ENCODE measurements around the gene SLX9. TPM values are rescaled to one million over a fixed set of nuclear protein-coding genes. Genes with fewer than 3 reads are reported as not detected.

SLX9 gene
- total RNA-seq, 6 experiments from 2014 or later: 27.7 to 34.7 (median 31.5) TPM

GRCh38 chr21:44954281-44954771 lies 14.5 kb downstream of the SLX9 start:
- H3K9me3 Mint-ChIP-seq: no peaks in the 10 kb centered on the region
- TF ChIP-seq CTCF (IDR thresholded peaks at IDR 0.05): no peak
- no peak overlapping the region for H3K4me3 Mint-ChIP-seq
- DNase-seq: no peak
- peaks cover 11% of the 10 kb centered on the region; the same call in 1 of the 2 replicates for H3K36me3 Mint-ChIP-seq (ENCODE audit: low read depth)
- no peak overlapping the region for H3K27ac Mint-ChIP-seq
- peaks cover 4% of the 10 kb centered on the region; the same call in 1 of the 2 replicates for H3K4me1 Mint-ChIP-seq (ENCODE audit: low read depth)
- no peaks in the 10 kb centered on the region; the same call in 1 of the 2 replicates for H3K27me3 Mint-ChIP-seq (ENCODE audit: insufficient read depth)

DNA sequence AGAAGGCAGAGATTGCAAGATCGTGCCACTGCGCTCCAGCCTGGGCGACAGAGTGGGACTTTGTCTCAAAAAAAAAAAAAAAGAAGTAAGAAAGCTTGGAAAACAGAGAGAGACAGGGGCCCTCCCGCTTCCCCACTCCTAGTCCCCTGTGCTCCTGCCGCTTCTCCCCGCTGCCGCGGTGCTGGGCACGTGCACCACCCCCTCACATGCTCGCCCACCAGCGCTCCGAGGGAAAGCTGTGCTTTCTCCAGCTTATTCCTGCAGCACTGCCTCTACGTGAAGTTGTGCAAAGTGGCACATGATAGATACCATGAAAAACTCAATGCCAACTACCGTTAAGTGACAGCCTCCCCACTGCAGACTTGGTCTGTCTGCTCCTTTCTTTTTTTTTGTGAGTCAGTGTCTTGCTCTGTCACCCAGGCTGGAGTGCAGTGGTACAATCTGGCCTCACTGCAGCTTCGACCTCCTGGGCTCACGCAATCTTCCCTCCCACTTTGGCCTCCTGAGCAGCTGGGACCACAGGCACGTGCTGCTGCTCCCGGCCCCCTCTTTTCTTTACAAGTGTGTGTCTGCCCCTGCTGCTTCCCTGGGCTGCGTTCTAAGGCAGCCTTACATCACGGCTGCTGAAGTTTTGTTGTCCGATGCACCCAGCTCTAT lies 15.4 kb downstream of the SLX9 start:
- peaks cover 4% of the 10 kb centered on the region; the same call in 1 of the 2 replicates for H3K4me1 Mint-ChIP-seq (ENCODE audit: low read depth)
- H3K36me3 Mint-ChIP-seq (ENCODE audit: low read depth): peaks cover 12% of the 10 kb centered on the region; the same call in 1 of the 2 replicates
- no peak for TF ChIP-seq CTCF (IDR thresholded peaks at IDR 0.05)
- no peaks in the 10 kb centered on the region; the same call in 1 of the 2 replicates for H3K27me3 Mint-ChIP-seq (ENCODE audit: insufficient read depth)
- H3K9me3 Mint-ChIP-seq: no peaks in the 10 kb centered on the region
- DNase-seq: no peak
- H3K27ac Mint-ChIP-seq: no peak overlapping the region
- H3K4me3 Mint-ChIP-seq: no peak overlapping the region

DNA sequence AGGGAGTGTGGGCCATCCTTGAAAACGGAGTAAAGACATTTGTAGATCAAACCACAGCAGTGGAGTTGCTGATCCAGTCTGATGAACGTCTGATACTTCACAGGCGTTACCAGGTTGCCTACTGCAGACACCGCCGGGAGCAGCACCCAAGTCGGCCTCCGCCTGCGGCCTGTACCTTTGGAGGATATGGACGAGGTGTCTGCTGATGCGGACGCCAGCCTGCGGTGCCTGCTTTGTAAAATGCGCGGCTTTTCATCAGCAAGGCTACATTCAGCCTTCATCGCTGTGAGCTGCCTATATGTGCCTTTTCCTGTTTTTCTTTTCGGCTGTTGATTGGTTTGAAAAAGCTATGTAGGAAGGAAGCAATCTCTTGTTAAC lies 16.0 kb downstream of the SLX9 start:
- Mint-ChIP-seq H3K27ac (no peak overlapping the region), H3K9me3 (no peaks in the 10 kb centered on the region), H3K4me3 (no peak overlapping the region), H3K36me3 (ENCODE audit: low read depth) (peaks cover 17% of the 10 kb centered on the region; the same call in 1 of the 2 replicates), H3K4me1 (ENCODE audit: low read depth) (peaks cover 4% of the 10 kb centered on the region; the same call in 1 of the 2 replicates), H3K27me3 (ENCODE audit: insufficient read depth) (no peaks in the 10 kb centered on the region; the same call in 1 of the 2 replicates)
- no peak for DNase-seq
- no peak for TF ChIP-seq CTCF (IDR thresholded peaks at IDR 0.05)

DNA sequence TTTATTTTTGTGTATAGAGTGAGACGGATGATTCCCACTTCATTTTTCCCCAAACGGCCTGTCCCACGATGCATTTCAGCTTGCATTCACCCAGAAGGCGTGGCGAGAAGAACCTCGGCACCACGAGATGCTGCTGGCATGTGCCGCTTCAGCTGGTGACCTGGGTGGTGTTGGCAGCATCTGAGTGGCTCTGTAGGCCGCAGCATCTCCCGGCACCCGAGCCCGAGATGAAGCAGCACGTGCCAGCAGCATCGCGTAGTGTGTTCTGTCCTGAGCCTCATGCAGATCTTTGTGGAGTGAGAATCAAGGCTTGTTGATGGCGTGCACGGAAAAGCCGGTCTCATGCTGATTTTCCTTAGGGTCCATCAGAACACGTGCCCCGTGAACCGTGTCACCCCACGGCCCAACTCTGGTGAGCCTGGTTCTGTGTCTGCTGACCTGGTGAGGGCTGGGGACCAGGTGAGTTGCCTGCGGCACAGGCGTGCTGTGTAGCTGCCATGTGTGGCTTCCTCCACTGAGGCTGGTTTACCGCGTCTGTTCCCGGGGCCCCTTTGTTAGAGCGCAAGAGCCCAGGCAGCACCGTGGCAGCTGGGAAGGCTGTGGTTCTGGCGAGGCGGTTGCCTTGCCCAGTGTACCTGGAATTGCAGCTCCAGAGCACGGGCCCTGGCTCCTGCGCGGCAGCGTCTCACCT lies 16.7 kb downstream of the SLX9 start:
- H3K4me1 Mint-ChIP-seq (ENCODE audit: low read depth): peaks cover 11% of the 10 kb centered on the region
- no peaks in the 10 kb centered on the region; the same call in 1 of the 2 replicates for H3K27me3 Mint-ChIP-seq (ENCODE audit: insufficient read depth)
- H3K27ac Mint-ChIP-seq: no peak overlapping the region
- peaks cover 21% of the 10 kb centered on the region; the same call in 1 of the 2 replicates for H3K36me3 Mint-ChIP-seq (ENCODE audit: low read depth)
- no peak overlapping the region for H3K4me3 Mint-ChIP-seq
- DNase-seq: no peak
- H3K9me3 Mint-ChIP-seq: no peaks in the 10 kb centered on the region
- TF ChIP-seq CTCF (IDR thresholded peaks at IDR 0.05): no peak

- TF ChIP-seq CTCF (IDR thresholded peaks at IDR 0.05): no peak
- Mint-ChIP-seq H3K9me3 (no peaks in the 10 kb centered on the region), H3K27me3 (ENCODE audit: insufficient read depth) (no peaks in the 10 kb centered on the region; the same call in 1 of the 2 replicates), H3K4me1 (ENCODE audit: low read depth) (peaks cover 19% of the 10 kb centered on the region), H3K4me3 (no peak overlapping the region), H3K36me3 (ENCODE audit: low read depth) (peaks cover 21% of the 10 kb centered on the region; the same call in 1 of the 2 replicates), H3K27ac (no peak overlapping the region)
- DNase-seq: no peak
Measured at GRCh38 chr21:44957047-44957831, 17.4 kb downstream of the SLX9 start.

All from HFFc6 (cell line).